ENCODE results near the gene MYF5. TPM values are rescaled to one million over a fixed set of nuclear protein-coding genes. Genes with fewer than 3 reads are reported as not detected.
A peak's percentile ranks its signal among the peaks of the same experiment; 100 is the strongest.

Gene MYF5
- polyA plus RNA-seq, 1 of the 3 experiments (the other 2 are of a cell fraction) = not detected

DNA sequence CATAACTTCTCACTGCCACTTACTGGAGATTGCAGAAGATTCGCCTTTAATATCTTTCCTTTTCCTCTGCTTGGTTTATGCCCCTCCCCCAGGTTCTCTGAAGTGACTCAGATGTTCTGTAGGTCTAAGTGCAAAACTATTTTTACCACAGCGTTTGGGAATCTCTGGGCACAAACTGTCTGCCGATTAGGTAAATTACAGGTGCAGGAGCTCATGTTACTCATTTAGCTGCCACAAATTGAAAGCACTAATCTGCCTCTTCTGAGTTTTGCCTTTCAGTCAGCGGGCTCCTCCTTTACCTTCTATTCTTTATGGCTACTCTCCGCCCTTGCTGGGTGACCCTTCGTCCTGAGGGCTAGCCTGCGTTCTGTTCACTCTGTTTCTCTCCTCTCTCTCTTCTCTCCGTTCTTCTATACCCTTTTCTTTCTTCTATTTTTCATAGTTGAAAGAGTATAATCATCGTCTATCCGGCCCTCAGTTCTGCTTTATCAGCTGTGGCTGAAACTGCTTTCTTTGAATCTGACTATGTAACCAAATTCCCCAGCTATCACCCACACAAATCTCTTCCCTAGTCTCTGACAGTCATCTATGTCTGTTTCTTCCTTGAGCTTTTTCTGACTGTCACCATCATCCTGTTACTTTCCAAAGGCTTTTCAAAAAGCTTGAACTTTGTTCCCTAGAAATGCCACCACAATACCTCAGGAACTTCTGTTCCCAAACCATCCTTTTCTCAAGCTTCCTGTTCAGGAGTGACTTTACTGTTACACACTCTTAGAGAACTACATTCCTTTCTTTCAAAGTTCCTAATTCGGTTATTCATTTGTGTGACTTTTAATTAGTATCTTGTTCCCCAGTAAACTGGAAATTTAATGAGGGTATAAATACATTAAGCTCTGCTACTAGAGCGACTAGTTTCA is 13.6 kb upstream of the MYF5 start:
- DNase-seq = no peak
- ChIA-PET POLR2A (no interaction called here), CTCF (interaction anchor here (1.3 kb wide), 1 partner anchor 17 kb away, joined by 3 read pairs; no protein-coding TSS in a partner anchor)
- no peak overlapping the region for H3K27ac ChIP-seq (ENCODE audit: low read depth in 2 of 2, low read length in 1 of 2)
- peak overlapping the region in 1 of 2 experiments; percentile 49; a peak in 3 of 4 replicates for H3K4me3 ChIP-seq (ENCODE audit: low read depth in 2 of 2, low read length in 1 of 2)
- 11% methylated on average over 12 of the region's 12 CpGs for WGBS (ENCODE audit: low lambda C conversion rate)
- H3K9me3 ChIP-seq = no peaks in the 10 kb centered on the region
- TF ChIP-seq, protein P1, sequence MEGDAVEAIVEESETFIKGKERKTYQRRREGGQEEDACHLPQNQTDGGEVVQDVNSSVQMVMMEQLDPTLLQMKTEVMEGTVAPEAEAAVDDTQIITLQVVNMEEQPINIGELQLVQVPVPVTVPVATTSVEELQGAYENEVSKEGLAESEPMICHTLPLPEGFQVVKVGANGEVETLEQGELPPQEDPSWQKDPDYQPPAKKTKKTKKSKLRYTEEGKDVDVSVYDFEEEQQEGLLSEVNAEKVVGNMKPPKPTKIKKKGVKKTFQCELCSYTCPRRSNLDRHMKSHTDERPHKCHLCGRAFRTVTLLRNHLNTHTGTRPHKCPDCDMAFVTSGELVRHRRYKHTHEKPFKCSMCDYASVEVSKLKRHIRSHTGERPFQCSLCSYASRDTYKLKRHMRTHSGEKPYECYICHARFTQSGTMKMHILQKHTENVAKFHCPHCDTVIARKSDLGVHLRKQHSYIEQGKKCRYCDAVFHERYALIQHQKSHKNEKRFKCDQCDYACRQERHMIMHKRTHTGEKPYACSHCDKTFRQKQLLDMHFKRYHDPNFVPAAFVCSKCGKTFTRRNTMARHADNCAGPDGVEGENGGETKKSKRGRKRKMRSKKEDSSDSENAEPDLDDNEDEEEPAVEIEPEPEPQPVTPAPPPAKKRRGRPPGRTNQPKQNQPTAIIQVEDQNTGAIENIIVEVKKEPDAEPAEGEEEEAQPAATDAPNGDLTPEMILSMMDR (IDR thresholded peaks at IDR 0.05) = no peak
- TF ChIP-seq FOSL2 (IDR thresholded peaks at IDR 0.05; ENCODE audit: borderline replicate concordance, low read depth) = peak; percentile 27; the same call in 1 of the 2 replicates
- no peak for TF ChIP-seq RCOR1 (IDR thresholded peaks at IDR 0.05; ENCODE audit: low read length)
- no peak for TF ChIP-seq TAF1 (IDR thresholded peaks at IDR 0.05; ENCODE audit: borderline replicate concordance, low read depth, low read length)
- 0 out of 4 replicates have a peak, but pooled peaks cover 0 to 2% of the 10 kb centered on the region in 2 experiments for H3K4me1 ChIP-seq (ENCODE audit: control insufficient read depth in 1 of 2, insufficient read depth in 2 of 2, low read depth in 1 of 2, low read length in 1 of 2)
- no peak overlapping the region for H3K9ac ChIP-seq
- H3K36me3 ChIP-seq (replicated peaks in 1 of 2; ENCODE audit: control insufficient read depth in 1 of 2, insufficient read depth in 2 of 2, low read length in 1 of 2) = no peaks in the 10 kb centered on the region
- H3K27me3 ChIP-seq (ENCODE audit: insufficient read depth) = peaks cover 35% of the 10 kb centered on the region
- peak overlapping the region; percentile 75 for H3K4me2 ChIP-seq
- H3K9me2 ChIP-seq = no peaks in the 10 kb centered on the region; the same call in 1 of the 2 replicates
- H4K20me1 ChIP-seq (ENCODE audit: insufficient read depth) = no peaks in the 10 kb centered on the region
- no peaks in the 10 kb centered on the region for H3F3A ChIP-seq (replicated peaks; ENCODE audit: insufficient read depth)
- no peaks in the 10 kb centered on the region for H3K79me2 ChIP-seq (ENCODE audit: insufficient read depth)
- H2AFZ ChIP-seq (ENCODE audit: low read depth) = 0 out of 2 replicates have a peak overlapping the region, but pooled peaks have one; percentile 47

DNA sequence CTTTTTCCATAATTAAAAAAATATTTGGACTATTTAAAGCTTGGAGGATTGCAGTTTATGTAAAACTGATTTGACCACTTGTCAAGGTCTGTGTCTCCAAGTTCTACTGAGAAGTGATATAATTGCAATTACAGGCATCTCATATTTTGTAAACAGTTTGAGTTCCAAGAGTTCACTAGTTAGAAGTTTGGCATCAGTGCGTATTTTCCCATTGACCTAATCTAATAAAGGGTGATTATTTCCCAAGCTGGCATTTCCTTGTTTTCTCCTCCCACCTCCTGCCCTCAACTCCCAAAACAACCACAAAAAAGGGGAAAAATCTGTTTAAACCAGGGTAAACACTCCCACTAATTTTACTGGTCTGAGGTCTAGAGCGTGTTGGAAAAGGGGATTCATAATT is 12.3 kb upstream of the MYF5 start:
- Histone ChIP-seq H2AFZ (ENCODE audit: low read depth) (no peak overlapping the region), H4K20me1 (ENCODE audit: insufficient read depth) (no peaks in the 10 kb centered on the region), H3K9me2 (no peaks in the 10 kb centered on the region; the same call in 1 of the 2 replicates), H3F3A (replicated peaks; ENCODE audit: insufficient read depth) (no peaks in the 10 kb centered on the region), H3K36me3 (replicated peaks in 1 of 2; ENCODE audit: control insufficient read depth in 1 of 2, insufficient read depth in 2 of 2, low read length in 1 of 2) (no peaks in the 10 kb centered on the region), H3K4me3 (ENCODE audit: low read depth in 2 of 2, low read length in 1 of 2) (no peak overlapping the region), H3K27me3 (ENCODE audit: insufficient read depth) (peaks cover 48% of the 10 kb centered on the region), H3K9me3 (no peaks in the 10 kb centered on the region), H3K4me2 (no peak overlapping the region), H3K79me2 (ENCODE audit: insufficient read depth) (no peaks in the 10 kb centered on the region), H3K27ac (ENCODE audit: low read depth in 2 of 2, low read length in 1 of 2) (no peak overlapping the region), H3K9ac (no peak overlapping the region), H3K4me1 (ENCODE audit: control insufficient read depth in 1 of 2, insufficient read depth in 2 of 2, low read depth in 1 of 2, low read length in 1 of 2) (0 out of 4 replicates have a peak, but pooled peaks cover 0 to 2% of the 10 kb centered on the region in 2 experiments)
- no peak for DNase-seq
- CTCF ChIA-PET = interaction anchor here (1.3 kb wide), 1 partner anchor 15 kb away, joined by 3 read pairs; no protein-coding TSS in a partner anchor
- POLR2A ChIA-PET = no interaction called here
- WGBS (ENCODE audit: low lambda C conversion rate) = 9% methylated on average over 2 of the region's 2 CpGs
- TF ChIP-seq MEF2A (IDR thresholded peaks at IDR 0.05; ENCODE audit: borderline replicate concordance, low read depth) = no peak
- TF ChIP-seq NFIC (IDR thresholded peaks at IDR 0.05; ENCODE audit: borderline replicate concordance) = no peak
- TF ChIP-seq EP300 (IDR thresholded peaks at IDR 0.05; ENCODE audit: borderline replicate concordance in 1 of 2, low read depth in 1 of 2, low read length in 1 of 2) = no peak
- TF ChIP-seq, protein P2, sequence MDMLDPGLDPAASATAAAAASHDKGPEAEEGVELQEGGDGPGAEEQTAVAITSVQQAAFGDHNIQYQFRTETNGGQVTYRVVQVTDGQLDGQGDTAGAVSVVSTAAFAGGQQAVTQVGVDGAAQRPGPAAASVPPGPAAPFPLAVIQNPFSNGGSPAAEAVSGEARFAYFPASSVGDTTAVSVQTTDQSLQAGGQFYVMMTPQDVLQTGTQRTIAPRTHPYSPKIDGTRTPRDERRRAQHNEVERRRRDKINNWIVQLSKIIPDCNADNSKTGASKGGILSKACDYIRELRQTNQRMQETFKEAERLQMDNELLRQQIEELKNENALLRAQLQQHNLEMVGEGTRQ (IDR thresholded peaks at IDR 0.05; ENCODE audit: borderline replicate concordance, low read depth, low read length) = no peak
- TF ChIP-seq, protein P3, sequence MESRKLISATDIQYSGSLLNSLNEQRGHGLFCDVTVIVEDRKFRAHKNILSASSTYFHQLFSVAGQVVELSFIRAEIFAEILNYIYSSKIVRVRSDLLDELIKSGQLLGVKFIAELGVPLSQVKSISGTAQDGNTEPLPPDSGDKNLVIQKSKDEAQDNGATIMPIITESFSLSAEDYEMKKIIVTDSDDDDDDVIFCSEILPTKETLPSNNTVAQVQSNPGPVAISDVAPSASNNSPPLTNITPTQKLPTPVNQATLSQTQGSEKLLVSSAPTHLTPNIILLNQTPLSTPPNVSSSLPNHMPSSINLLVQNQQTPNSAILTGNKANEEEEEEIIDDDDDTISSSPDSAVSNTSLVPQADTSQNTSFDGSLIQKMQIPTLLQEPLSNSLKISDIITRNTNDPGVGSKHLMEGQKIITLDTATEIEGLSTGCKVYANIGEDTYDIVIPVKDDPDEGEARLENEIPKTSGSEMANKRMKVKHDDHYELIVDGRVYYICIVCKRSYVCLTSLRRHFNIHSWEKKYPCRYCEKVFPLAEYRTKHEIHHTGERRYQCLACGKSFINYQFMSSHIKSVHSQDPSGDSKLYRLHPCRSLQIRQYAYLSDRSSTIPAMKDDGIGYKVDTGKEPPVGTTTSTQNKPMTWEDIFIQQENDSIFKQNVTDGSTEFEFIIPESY (IDR thresholded peaks at IDR 0.05; ENCODE audit: borderline replicate concordance, low read depth) = no peak
- TF ChIP-seq MXI1 (IDR thresholded peaks at IDR 0.05; ENCODE audit: low read depth, low read length) = no peak
- no peak for TF ChIP-seq EZH2phosphoT487 (IDR thresholded peaks at IDR 0.05; ENCODE audit: borderline replicate concordance, low read depth)
- no peak for TF ChIP-seq CHD2 (IDR thresholded peaks at IDR 0.05; ENCODE audit: low read length, partially characterized antibody)
- TF ChIP-seq YY1 (IDR thresholded peaks at IDR 0.05; ENCODE audit: low read depth) = no peak
- no peak for TF ChIP-seq SIN3A (IDR thresholded peaks at IDR 0.05; ENCODE audit: borderline replicate concordance, low read depth, low read length)
- TF ChIP-seq, protein P4, sequence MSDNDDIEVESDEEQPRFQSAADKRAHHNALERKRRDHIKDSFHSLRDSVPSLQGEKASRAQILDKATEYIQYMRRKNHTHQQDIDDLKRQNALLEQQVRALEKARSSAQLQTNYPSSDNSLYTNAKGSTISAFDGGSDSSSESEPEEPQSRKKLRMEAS (IDR thresholded peaks at IDR 0.05; ENCODE audit: low read depth) = no peak
- TF ChIP-seq RFX5 (IDR thresholded peaks at IDR 0.05; ENCODE audit: low read length) = no peak
- TF ChIP-seq RXRA (IDR thresholded peaks at IDR 0.05; ENCODE audit: borderline replicate concordance, low read depth) = no peak
